NOMO-1 treated with DMSO at 0.1 percent for 48 hours (cell line): ENCODE measurements around the gene NCKAP5L.
"Not testable (repeated sequence)": the region's sequence is repeated elsewhere in the genome, so short reads cannot be mapped to it uniquely, and the experiment has no call there.

Source experiments
- DNase-seq: peaks from one replicate; lab custom pipeline; 2025; ENCODE audit not compliant: unreplicated experiment; lab: John Stamatoyannopoulos, UW

Gene NCKAP5L, protein sequence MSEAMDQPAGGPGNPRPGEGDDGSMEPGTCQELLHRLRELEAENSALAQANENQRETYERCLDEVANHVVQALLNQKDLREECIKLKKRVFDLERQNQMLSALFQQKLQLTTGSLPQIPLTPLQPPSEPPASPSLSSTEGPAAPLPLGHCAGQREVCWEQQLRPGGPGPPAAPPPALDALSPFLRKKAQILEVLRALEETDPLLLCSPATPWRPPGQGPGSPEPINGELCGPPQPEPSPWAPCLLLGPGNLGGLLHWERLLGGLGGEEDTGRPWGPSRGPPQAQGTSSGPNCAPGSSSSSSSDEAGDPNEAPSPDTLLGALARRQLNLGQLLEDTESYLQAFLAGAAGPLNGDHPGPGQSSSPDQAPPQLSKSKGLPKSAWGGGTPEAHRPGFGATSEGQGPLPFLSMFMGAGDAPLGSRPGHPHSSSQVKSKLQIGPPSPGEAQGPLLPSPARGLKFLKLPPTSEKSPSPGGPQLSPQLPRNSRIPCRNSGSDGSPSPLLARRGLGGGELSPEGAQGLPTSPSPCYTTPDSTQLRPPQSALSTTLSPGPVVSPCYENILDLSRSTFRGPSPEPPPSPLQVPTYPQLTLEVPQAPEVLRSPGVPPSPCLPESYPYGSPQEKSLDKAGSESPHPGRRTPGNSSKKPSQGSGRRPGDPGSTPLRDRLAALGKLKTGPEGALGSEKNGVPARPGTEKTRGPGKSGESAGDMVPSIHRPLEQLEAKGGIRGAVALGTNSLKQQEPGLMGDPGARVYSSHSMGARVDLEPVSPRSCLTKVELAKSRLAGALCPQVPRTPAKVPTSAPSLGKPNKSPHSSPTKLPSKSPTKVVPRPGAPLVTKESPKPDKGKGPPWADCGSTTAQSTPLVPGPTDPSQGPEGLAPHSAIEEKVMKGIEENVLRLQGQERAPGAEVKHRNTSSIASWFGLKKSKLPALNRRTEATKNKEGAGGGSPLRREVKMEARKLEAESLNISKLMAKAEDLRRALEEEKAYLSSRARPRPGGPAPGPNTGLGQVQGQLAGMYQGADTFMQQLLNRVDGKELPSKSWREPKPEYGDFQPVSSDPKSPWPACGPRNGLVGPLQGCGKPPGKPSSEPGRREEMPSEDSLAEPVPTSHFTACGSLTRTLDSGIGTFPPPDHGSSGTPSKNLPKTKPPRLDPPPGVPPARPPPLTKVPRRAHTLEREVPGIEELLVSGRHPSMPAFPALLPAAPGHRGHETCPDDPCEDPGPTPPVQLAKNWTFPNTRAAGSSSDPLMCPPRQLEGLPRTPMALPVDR (N-terminal part only)

GRCh38 chr12:49828133-49829091 is at the start of gene NCKAP5L:
TSS of gene NCKAP5L (minus strand) at chr12:49828413. CDS start at chr12:49804044, 24,369 bp downstream.
- DNase-seq: peak; percentile 95

DNA sequence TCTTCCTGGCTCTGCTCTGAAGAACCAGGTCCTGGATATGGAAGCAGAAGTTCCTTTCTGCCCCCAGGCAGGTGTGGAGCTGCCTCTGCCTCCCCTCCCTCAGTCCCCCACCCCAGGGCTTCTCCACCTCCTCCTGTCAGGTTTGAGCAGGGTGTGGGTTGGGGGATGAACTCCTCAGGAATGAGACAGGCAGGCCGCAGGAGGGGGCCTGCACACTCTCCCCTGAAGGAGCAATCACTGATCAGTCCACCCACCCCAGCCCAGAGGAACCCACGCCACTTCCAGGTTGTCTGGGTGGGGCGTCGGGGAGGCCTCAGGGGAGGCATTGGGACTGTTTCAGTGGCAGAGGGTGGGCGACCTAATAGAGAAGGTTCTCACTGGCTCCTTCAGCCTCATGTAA is 48.9 kb upstream of the NCKAP5L start:
- DNase-seq: no peak

DNA sequence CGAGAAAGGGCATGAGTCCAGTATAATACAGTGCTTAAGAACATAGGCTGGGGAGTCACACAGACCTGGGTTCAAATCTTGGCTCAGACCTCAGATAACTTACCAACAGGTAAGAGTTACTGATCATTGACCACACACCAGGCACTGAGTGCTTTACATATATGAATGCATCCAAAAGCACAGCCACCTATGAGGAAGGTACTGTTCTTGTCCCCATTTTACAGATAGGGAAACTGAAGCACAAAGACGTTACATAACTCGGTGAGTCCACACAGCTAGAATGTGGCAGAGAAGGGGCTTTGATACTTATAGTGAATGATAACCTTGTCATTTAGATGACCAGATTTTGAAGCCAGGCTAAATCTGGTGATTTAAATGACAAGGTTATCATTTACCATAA is 47.9 kb upstream of the NCKAP5L start:
- DNase-seq: no peak

- no peak for DNase-seq
Measured at GRCh38 chr12:49875115-49875720, 47.0 kb upstream of the NCKAP5L start.

- no peak for DNase-seq
Measured at GRCh38 chr12:49874142-49874897, 46.1 kb upstream of the NCKAP5L start.

DNA sequence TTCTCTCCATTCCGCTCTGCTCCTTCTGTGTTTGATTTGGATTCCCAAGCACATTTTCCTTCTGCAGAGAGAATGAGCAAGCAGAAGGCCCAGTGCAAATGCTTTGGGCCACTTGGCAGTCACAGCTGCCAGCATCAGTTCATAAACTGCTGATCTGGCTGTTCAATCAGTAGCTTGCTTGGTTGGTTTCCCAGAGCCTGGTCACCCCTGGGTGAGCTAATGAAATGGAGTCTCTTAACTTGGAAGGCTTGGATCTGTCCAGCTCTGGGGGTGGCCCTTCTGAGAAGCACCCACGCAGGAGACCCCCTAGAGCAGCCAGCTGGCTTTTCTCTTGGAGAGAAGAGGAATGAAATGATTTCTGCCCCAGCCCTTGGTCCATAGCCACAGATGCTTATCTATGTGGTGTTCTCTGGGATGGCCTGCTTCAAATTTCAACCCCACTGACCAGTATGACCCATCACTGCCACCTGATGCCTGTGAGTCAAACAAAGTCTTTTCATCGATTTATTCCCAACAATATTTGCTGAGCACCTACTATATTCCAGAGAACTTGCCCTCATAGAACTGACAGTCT is 45.2 kb upstream of the NCKAP5L start:
- no peak for DNase-seq

DNA sequence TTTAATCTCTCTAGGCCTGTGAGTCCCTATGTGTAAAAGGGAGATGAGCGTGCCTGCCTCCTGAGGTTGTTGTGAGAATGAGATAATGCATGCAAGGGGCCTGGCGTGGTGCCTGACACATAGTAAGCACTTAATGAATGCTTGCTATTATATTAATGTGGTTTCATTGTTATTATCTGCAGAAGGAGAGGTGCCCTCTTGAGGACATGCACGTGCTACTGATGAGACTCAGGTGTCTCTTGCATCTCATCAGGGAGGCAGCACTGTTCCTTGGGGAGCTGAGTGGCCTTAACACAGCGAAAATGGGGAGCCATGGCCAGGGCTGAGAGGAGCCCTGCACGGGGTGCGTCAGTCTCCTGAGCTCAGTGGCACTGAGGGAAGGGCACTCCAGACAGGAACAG is 44.6 kb upstream of the NCKAP5L start:
- DNase-seq: no peak

- no peak for DNase-seq
Measured at GRCh38 chr12:49872381-49872780, 44.2 kb upstream of the NCKAP5L start.

GRCh38 chr12:49871811-49872251 is 43.6 kb upstream of the NCKAP5L start:
- not testable (repeated sequence) for DNase-seq

GRCh38 chr12:49871263-49871561 is 43.0 kb upstream of the NCKAP5L start:
- DNase-seq: no peak

DNA sequence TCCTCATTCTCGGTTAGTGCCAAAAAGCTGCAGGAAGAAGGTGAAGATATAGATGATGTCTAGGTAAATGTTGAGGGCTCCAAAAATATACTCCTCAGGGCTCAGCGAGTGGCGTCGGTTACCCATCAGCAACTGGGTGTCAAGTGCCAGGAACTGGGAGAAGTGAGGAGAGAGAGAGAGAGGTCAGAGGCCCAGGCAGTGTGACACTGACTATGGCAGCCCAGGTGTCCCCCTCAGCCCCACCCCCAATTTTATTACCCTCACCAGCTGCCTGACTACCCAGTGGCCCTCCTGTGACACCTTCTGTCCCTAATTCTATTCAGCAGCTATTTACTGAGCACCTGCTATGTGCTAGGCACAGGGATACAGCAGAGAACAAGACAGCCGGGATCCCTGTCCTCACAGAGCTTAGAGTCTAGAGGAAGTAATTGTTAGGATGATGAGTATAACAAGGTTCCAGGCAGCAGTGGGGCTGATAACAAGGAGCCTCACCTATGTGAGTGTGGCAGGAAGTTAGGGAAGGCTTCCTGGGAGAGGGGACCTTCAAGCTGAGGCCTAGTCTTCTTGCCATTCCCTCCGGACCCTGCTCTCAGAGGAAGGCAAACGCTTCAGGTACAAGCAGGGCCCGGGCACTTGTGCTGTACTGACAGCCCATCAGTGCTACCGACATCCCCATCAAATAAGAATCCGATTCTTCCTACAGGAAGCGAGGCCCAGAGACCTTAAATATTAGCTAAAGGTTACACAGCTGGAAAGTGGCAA is 42.5 kb upstream of the NCKAP5L start:
- no peak for DNase-seq

DNA sequence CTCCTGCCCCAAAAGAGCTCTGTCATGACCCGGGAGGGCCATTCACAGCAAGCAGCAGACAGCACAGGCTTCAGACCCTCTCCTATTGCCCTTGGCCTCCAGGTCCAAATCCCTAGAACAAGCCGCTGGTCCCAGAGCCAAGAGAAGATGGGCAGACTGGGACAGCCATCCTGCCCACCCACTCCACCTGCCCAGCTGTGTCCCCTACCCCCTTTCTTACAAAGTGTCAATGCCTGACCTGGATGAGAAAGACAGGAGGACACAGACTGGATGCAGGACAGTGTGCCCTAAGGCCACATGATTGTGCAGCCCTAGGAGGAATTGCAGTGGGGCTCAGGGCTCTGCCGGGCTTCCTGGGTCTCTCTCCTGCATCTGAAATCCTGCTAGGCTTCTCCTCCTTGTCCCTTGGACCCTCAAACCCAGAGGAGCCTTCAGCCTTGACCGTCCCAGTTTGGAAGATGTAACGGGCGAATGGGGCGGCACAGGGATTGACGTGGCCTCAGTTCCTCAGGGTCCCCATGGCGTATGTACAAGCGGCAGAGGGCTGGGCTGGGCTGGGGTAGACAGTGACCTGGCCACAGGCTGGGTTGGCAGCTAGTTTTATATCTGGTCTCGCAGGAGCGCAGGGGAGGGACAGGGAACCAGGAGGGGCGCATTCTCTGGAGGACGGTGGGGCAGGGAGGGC is 41.7 kb upstream of the NCKAP5L start:
- DNase-seq: no peak

DNA sequence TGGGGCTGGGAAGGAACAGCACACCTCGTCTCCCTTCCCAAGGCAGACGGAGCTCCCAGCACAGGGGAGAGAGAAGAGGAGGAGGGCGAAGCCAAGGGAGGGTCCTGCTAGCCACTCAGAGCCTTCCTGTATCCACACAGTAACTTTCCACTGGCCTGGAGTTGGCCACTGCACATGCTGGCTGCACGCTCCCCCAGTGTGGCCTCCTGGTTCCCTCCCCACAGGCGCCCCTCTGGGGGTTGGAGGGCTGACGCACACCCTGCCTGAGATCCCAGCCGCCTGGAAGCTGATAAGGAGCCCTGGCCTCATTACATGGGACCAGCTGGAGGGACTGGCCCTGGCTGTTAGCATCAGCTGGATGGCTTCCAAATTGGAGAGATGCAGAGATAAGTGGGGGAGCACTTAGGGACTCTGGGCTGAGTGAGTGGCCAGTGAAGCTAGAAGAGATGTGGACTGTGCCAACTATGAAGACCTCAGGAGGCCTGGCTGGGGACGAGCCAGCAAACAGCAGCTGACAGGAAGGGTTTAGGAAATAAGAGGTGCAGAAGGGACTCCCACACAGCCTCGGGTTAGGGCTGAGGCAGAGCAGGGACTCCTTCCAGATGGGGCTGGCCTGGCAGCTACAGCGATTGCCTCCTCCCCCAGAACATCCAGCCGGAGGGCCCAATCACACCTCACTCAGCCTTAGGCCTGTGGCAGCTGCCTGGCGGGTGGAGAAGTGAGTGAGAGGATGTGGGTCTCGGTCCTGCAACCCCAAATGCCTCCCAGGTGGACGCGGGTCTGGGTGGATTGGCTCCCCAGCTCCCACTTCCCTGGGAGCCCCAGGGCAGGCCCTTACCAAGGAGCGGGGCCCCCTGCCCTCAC is 41.0 kb upstream of the NCKAP5L start:
- no peak for DNase-seq

GRCh38 chr12:49868449-49868848 is 40.2 kb upstream of the NCKAP5L start:
- no peak for DNase-seq

- no peak for DNase-seq
Measured at GRCh38 chr12:49867570-49868341, 39.5 kb upstream of the NCKAP5L start.
